GM12878 (cell line): ENCODE data around the gene RXFP1. TPM values are rescaled to one million over a fixed set of nuclear protein-coding genes. Genes with fewer than 3 reads are reported as not detected.

Experiments
- ATAC-seq: fragments of 200-7000 bp; cut with Tn5 transposase; 3 replicates; pipeline ENCODE4 v1.9.1; 2020; ENCODE audit warnings: mild to moderate bottlenecking, moderate library complexity
- BruUV-seq: library from RNA; stranded (reverse); fragments of 400-500 nt; replicated peaks from 2 replicates; lab custom pipeline; 2021; lab: Mats Ljungman, UMichigan
- CTCF ChIA-PET: fragments of 300-600 bp; sonication (Branson Sonifier 250); formaldehyde crosslinking; extraction: SDS; loops from one replicate; lab custom pipeline; 2021; ENCODE audit warnings: inconsistent platforms; lab: Yijun Ruan, JAX
- POLR2A ChIA-PET: fragments of 350-600 bp; formaldehyde crosslinking; extraction: SDS; loops from one replicate; lab custom pipeline; 2021; ENCODE audit warnings: inconsistent platforms; lab: Charles Lee
- RAD21 ChIA-PET: fragments of 300-600 bp; sonication (Branson Sonifier 250); formaldehyde crosslinking; loops from one replicate; lab custom pipeline; 2023; ENCODE audit warnings: antibody characterized with exemption; ENCODE audit not compliant: unreplicated experiment; lab: Charles Lee
- SMC1A ChIA-PET: fragments of 300-600 bp; sonication (Branson Sonifier 250); formaldehyde crosslinking; loops from one replicate; lab custom pipeline; 2023; ENCODE audit not compliant: unreplicated experiment, uncharacterized antibody; lab: Charles Lee
- DNase-seq: peaks from one replicate; pipeline ENCODE4 v3.0.0-alpha.2; 2011; ENCODE audit warnings: low read depth, low spot score
- FAIRE-seq: peaks from 3 replicates; lab custom pipeline; 2011; peaks lifted over from hg19 to GRCh38; lab: Jason Lieb, UNC
- H2AFZ ChIP-seq: 2 replicates; pipeline ENCODE4 v1.6.0; 2011; ENCODE audit warnings: low read depth, low read length, control low read depth; ENCODE audit not compliant: control insufficient read depth
- H3K27ac ChIP-seq: 2 replicates; pipeline ENCODE4 v1.5.1; 2011; ENCODE audit warnings: control low read depth; ENCODE audit not compliant: control insufficient read depth, insufficient read depth
- H3K27me3 ChIP-seq, 2 experiments: replicated peaks in 1 of 2; 2 replicates each; pipeline versions ENCODE4 v1.6.0 to v1.6.1; 2011; ENCODE audit warnings: low read length in 1 of 2; ENCODE audit not compliant: control insufficient read depth in 2 of 2, insufficient read depth in 2 of 2
- H3K36me3 ChIP-seq, 2 experiments: 2 replicates each; pipeline ENCODE4 v1.5.1; 2011; ENCODE audit warnings: low read length in 1 of 2; ENCODE audit not compliant: control insufficient read depth in 2 of 2, insufficient read depth in 2 of 2
- H3K4me1 ChIP-seq: 2 replicates; pipeline ENCODE4 v1.6.1; 2011; ENCODE audit warnings: mild to moderate bottlenecking, low read length, moderate library complexity, mixed read lengths; ENCODE audit not compliant: control insufficient read depth, insufficient read depth
- H3K4me2 ChIP-seq: 2 replicates; pipeline ENCODE4 v1.6.0; 2011; ENCODE audit warnings: control low read depth; ENCODE audit not compliant: control insufficient read depth, insufficient read depth
- H3K4me3 ChIP-seq: fragments of 200-600 bp; sonication (generic); 2 replicates; pipeline ENCODE4 v1.5.1; 2016
- H3K79me2 ChIP-seq: 2 replicates; pipeline ENCODE4 v1.6.0; 2011; ENCODE audit warnings: low read length; ENCODE audit not compliant: control insufficient read depth, insufficient read depth
- H3K9ac ChIP-seq: 2 replicates; pipeline ENCODE4 v1.8.0; 2011; ENCODE audit warnings: low read length, control low read depth, mixed read lengths; ENCODE audit not compliant: control insufficient read depth, insufficient read depth
- H3K9me3 ChIP-seq: replicated peaks from 3 replicates; pipeline ENCODE4 v1.5.1; 2011; ENCODE audit warnings: mild to moderate bottlenecking, low read length; ENCODE audit not compliant: control insufficient read depth, insufficient read depth
- H4K20me1 ChIP-seq: 2 replicates; pipeline ENCODE4 v1.6.0; 2011; ENCODE audit not compliant: control insufficient read depth, insufficient read depth
- IRF3 ChIP-seq: fragments of 450-650 bp; IDR thresholded peaks from 2 replicates; pipeline ENCODE4 v1.6.1; 2014; ENCODE audit warnings: mild to moderate bottlenecking
- MEF2A ChIP-seq: IDR thresholded peaks from 2 replicates; pipeline ENCODE4 v1.6.1; 2011; ENCODE audit warnings: low read depth, mild to moderate bottlenecking, low read length, moderate library complexity; ENCODE audit not compliant: insufficient read depth
- WGBS: methylation state at CpG from one replicate; pipeline ENCODE4 v1.1.6; 2016; ENCODE audit warnings: low lambda C conversion rate; ENCODE audit not compliant: insufficient replicate concordance, insufficient coverage; ENCODE audit errors: missing lambda C conversion rate; 5-methylcytosine and 5-hydroxymethylcytosine counted together
- in situ Hi-C: fragments of 300-500 bp; cut with MboI; formaldehyde crosslinking; loops from 9 replicates; pipeline ENCODE4 v1.14.3; 2018; ENCODE audit warnings: mixed read lengths
- intact Hi-C: fragments of 100-400 bp; cut with micrococcal nuclease; formaldehyde crosslinking; loops from one replicate; pipeline ENCODE4 v1.14.2; 2022; ENCODE audit not compliant: unreplicated experiment
- polyA plus RNA-seq, 11 experiments: library from polyadenylated mRNA; depleted of rRNA in 4 of 11; unstranded in 6 of 11; stranded (reverse) in 5 of 11; fragments of >200 nt; fragmentation: Nextera tagmentation in 4 of 11; fragmentation: Illumina TruSeq in 1 of 11; extraction: Ambion mirVana in 4 of 11; extraction: Trizol in 1 of 11; gene quantifications; 1 replicate in 1 of 11; 2 replicates in 10 of 11; pipeline versions ENCODE4 v1.2.1 to v1.2.3, GENCODE V29; 2011 to 2016; ENCODE audit warnings: inconsistent platforms in 2 of 11, missing spikeins in 2 of 11, low read depth in 1 of 11
- total RNA-seq, 4 experiments: library from RNA; depleted of rRNA in 3 of 4; stranded (reverse); fragments of >200 nt in 3 of 4; fragmentation: Illumina TruSeq in 1 of 4; extraction: Trizol in 1 of 4; gene quantifications; 2 replicates each; pipeline versions ENCODE4 v1.2.1 to v1.2.3, GENCODE V29; 2013 to 2021
- TF ChIP-seq, protein P1 (sequence below): IDR thresholded peaks from 2 replicates; pipeline ENCODE4 v1.6.1; 2012; ENCODE audit warnings: low read depth, low read length, improper control_type of control experiment
- TF ChIP-seq, protein P2 (sequence below): fragments of 150-350 bp; IDR thresholded peaks from 2 replicates; pipeline ENCODE4 v1.6.1; 2016; ENCODE audit warnings: low read depth, low read length
- TF ChIP-seq, protein P3 (sequence below): IDR thresholded peaks from 2 replicates; pipeline ENCODE4 v1.6.1; 2012; ENCODE audit warnings: low read depth, low read length, improper control_type of control experiment

RXFP1 gene
- total and polyA plus RNA-seq, 10 of the 15 experiments (the other 5 are each of a cell fraction or from before 2014, with no cell fraction given), result 0.12 TPM; not detected in 9

GRCh38 chr4:158534727-158535126, 13.0 kb downstream of the RXFP1 start:
- TF ChIP-seq, protein P1, sequence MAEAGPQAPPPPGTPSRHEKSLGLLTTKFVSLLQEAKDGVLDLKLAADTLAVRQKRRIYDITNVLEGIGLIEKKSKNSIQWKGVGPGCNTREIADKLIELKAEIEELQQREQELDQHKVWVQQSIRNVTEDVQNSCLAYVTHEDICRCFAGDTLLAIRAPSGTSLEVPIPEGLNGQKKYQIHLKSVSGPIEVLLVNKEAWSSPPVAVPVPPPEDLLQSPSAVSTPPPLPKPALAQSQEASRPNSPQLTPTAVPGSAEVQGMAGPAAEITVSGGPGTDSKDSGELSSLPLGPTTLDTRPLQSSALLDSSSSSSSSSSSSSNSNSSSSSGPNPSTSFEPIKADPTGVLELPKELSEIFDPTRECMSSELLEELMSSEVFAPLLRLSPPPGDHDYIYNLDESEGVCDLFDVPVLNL, result no peak
- TF ChIP-seq MEF2A (no peak), IRF3 (no peak)
- TF ChIP-seq, protein P2, sequence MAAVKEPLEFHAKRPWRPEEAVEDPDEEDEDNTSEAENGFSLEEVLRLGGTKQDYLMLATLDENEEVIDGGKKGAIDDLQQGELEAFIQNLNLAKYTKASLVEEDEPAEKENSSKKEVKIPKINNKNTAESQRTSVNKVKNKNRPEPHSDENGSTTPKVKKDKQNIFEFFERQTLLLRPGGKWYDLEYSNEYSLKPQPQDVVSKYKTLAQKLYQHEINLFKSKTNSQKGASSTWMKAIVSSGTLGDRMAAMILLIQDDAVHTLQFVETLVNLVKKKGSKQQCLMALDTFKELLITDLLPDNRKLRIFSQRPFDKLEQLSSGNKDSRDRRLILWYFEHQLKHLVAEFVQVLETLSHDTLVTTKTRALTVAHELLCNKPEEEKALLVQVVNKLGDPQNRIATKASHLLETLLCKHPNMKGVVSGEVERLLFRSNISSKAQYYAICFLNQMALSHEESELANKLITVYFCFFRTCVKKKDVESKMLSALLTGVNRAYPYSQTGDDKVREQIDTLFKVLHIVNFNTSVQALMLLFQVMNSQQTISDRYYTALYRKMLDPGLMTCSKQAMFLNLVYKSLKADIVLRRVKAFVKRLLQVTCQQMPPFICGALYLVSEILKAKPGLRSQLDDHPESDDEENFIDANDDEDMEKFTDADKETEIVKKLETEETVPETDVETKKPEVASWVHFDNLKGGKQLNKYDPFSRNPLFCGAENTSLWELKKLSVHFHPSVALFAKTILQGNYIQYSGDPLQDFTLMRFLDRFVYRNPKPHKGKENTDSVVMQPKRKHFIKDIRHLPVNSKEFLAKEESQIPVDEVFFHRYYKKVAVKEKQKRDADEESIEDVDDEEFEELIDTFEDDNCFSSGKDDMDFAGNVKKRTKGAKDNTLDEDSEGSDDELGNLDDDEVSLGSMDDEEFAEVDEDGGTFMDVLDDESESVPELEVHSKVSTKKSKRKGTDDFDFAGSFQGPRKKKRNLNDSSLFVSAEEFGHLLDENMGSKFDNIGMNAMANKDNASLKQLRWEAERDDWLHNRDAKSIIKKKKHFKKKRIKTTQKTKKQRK, result no peak
- TF ChIP-seq, protein P3, sequence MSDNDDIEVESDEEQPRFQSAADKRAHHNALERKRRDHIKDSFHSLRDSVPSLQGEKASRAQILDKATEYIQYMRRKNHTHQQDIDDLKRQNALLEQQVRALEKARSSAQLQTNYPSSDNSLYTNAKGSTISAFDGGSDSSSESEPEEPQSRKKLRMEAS, result no peak
- Histone ChIP-seq H3K9me3 (no peaks in the 10 kb centered on the region), H3K4me3 (no peak overlapping the region), H3K4me1 (no peaks in the 10 kb centered on the region), H3K4me2 (no peak overlapping the region), H3K79me2 (no peaks in the 10 kb centered on the region), H3K27me3 (no peaks in the 10 kb centered on the region), H3K9ac (no peak overlapping the region), H4K20me1 (no peaks in the 10 kb centered on the region), H3K27ac (no peak overlapping the region), H2AFZ (peak overlapping the region; percentile 65), H3K36me3 (no peaks in the 10 kb centered on the region)
- RAD21 ChIA-PET, result no interaction called here
- WGBS, result 35% methylated on average over 3 of the region's 3 CpGs
- in situ Hi-C loops, result no loop called here
- no TSS peak for BruUV-seq
- ATAC-seq (no peak), FAIRE-seq (no peak), DNase-seq (no peak)
- POLR2A ChIA-PET, result no interaction called here
- intact Hi-C loops, result no loop called here
- CTCF ChIA-PET, result no interaction called here
- SMC1A ChIA-PET, result no interaction called here
